K562 (cell line): ENCODE data around the gene LRRC3. TPM values are rescaled to one million over a fixed set of nuclear protein-coding genes. Genes with fewer than 3 reads are reported as not detected.

Experiments used
- ATAC-seq: fragments of 200-7000 bp; cut with Tn5 transposase; 3 replicates; pipeline ENCODE4 v1.9.1; 2020; ENCODE audit warnings: moderate library complexity
- BruUV-seq: library from RNA; stranded (reverse); fragments of 400-500 nt; replicated peaks from 2 replicates; lab custom pipeline; 2021; lab: Mats Ljungman, UMichigan
- CTCF ChIA-PET: fragments of 300-600 bp; formaldehyde crosslinking; extraction: SDS; loops from one replicate; lab custom pipeline; 2021; ENCODE audit warnings: low intra/inter-chr PET ratio; lab: Yijun Ruan, JAX
- POLR2A ChIA-PET: fragments of 300-600, 350-650 bp; sonication (Branson Sonifier 250); formaldehyde crosslinking; extraction: SDS; loops from one replicate; lab custom pipeline; 2021; ENCODE audit warnings: antibody characterized with exemption, inconsistent platforms; lab: Yijun Ruan, JAX
- DNase-seq, 4 experiments: peaks; one replicate each; pipeline versions ENCODE4 v3.0.0 to v3.0.0-alpha.2; 2011 to 2018; ENCODE audit warnings: low spot score in 3 of 4, mixed read lengths in 3 of 4; ENCODE audit errors: extremely low read depth in 1 of 4
- FAIRE-seq: peaks from 2 replicates; lab custom pipeline; 2011; peaks lifted over from hg19 to GRCh38; lab: Jason Lieb, UNC
- H2AFZ ChIP-seq: 2 replicates; pipeline ENCODE4 v1.6.0; 2011; ENCODE audit warnings: low read depth, low read length, control low read depth, inconsistent platforms
- H3K27ac ChIP-seq: fragments of 200-600 bp; 3 replicates; pipeline ENCODE4 v1.8.0; 2011; ENCODE audit warnings: low read depth, mild to moderate bottlenecking, control low read depth, inconsistent platforms, low read length, moderate library complexity, mixed read lengths; ENCODE audit errors: extremely low read depth
- H3K27me3 ChIP-seq, 2 experiments: fragments of 300-600 bp in 1 of 2; 2 replicates in 1 of 2; 3 replicates in 1 of 2; pipeline versions ENCODE4 v1.6.0 to v1.8.0; 2011; ENCODE audit warnings: inconsistent platforms in 2 of 2, low read length in 2 of 2, mild to moderate bottlenecking in 1 of 2, mixed read lengths in 1 of 2, moderate library complexity in 1 of 2; ENCODE audit not compliant: control insufficient read depth in 2 of 2, insufficient read depth in 2 of 2
- H3K36me3 ChIP-seq: fragments of 300-600 bp; 3 replicates; pipeline ENCODE4 v1.8.0; 2011; ENCODE audit warnings: mild to moderate bottlenecking, low read length, inconsistent platforms; ENCODE audit not compliant: control insufficient read depth, insufficient read depth
- H3K4me1 ChIP-seq, 2 experiments: fragments of 200-600 bp in 1 of 2; replicated peaks in 1 of 2; 2 replicates in 1 of 2; 3 replicates in 1 of 2; pipeline versions ENCODE4 v1.5.1 to v1.8.0; 2011; ENCODE audit warnings: inconsistent platforms in 2 of 2, low read length in 2 of 2, mild to moderate bottlenecking in 1 of 2, mixed read lengths in 1 of 2, moderate library complexity in 1 of 2; ENCODE audit not compliant: control insufficient read depth in 2 of 2, insufficient read depth in 2 of 2
- H3K4me2 ChIP-seq: 2 replicates; pipeline ENCODE4 v1.6.1; 2011; ENCODE audit warnings: low read length, control low read depth, inconsistent platforms, mixed read lengths; ENCODE audit not compliant: insufficient read depth
- H3K4me3 ChIP-seq: fragments of 200-600 bp; sonication (generic), shearing (Covaris generic); 2 replicates; pipeline ENCODE4 v1.5.1; 2016; ENCODE audit warnings: control low read depth, inconsistent platforms
- H3K79me2 ChIP-seq: fragments of 200-600 bp; 3 replicates; pipeline ENCODE4 v1.8.0; 2011; ENCODE audit warnings: low read length, inconsistent platforms; ENCODE audit not compliant: control insufficient read depth, insufficient read depth
- H3K9ac ChIP-seq, 2 experiments: 2 replicates each; pipeline versions ENCODE4 v1.6.0 to v1.6.1; 2011; ENCODE audit warnings: low read depth in 2 of 2, low read length in 2 of 2, control low read depth in 1 of 2, inconsistent platforms in 1 of 2, mild to moderate bottlenecking in 1 of 2, mixed read lengths in 1 of 2; ENCODE audit not compliant: insufficient read depth in 1 of 2
- H3K9me1 ChIP-seq: one replicate; pipeline ENCODE4 v1.6.0; 2011; ENCODE audit warnings: inconsistent platforms, mild to moderate bottlenecking, low read length, moderate library complexity; ENCODE audit not compliant: control insufficient read depth, insufficient read depth
- H3K9me3 ChIP-seq: replicated peaks from 2 replicates; pipeline ENCODE4 v1.5.1; 2011; ENCODE audit warnings: low read depth, low read length, inconsistent platforms; ENCODE audit not compliant: control insufficient read depth, insufficient read depth
- H4K20me1 ChIP-seq: replicated peaks from 2 replicates; pipeline ENCODE4 v1.6.1; 2011; ENCODE audit warnings: low read length, inconsistent platforms, mixed read lengths; ENCODE audit not compliant: control insufficient read depth, insufficient read depth
- MEF2D ChIP-seq: conservative IDR thresholded peaks from 2 replicates; pipeline ENCODE4 v1.6.1; 2016; ENCODE audit warnings: low read depth, missing genetic modification characterization, missing compliant biosample characterization
- ZFX ChIP-seq: sonication (generic); formaldehyde crosslinking; IDR thresholded peaks from 2 replicates; pipeline ENCODE4 v1.8.0; 2022; ENCODE audit warnings: mild to moderate bottlenecking, missing genetic modification reagents, moderate library complexity
- WGBS: fragments of 100-300 bp; shearing (Covaris generic); methylation state at CpG from one replicate; pipeline ENCODE4 v1.1.6; 2016; ENCODE audit warnings: low coverage, mixed read lengths; ENCODE audit not compliant: insufficient coverage; ENCODE audit errors: missing lambda C conversion rate; 5-methylcytosine and 5-hydroxymethylcytosine counted together
- in situ Hi-C: fragments of 300-500 bp; cut with MboI; formaldehyde crosslinking; loops from 4 replicates; pipeline ENCODE4 v1.15.0; 2018; ENCODE audit warnings: inconsistent platforms, mixed read lengths
- intact Hi-C: fragments of 100-400 bp; cut with micrococcal nuclease; formaldehyde crosslinking; loops from 2 replicates; pipeline ENCODE4 v1.14.2; 2022
- polyA plus RNA-seq, 8 experiments: library from polyadenylated mRNA; depleted of rRNA in 4 of 8; stranded (reverse) in 5 of 8; unstranded in 3 of 8; fragments of >200 nt; fragmentation: Nextera tagmentation in 2 of 8; fragmentation: Illumina TruSeq in 1 of 8; extraction: Ambion mirVana in 2 of 8; extraction: Trizol in 1 of 8; gene quantifications; 2 replicates each; pipeline versions ENCODE4 v1.2.1 to v1.2.3, GENCODE V29; 2011 to 2014; ENCODE audit warnings: inconsistent platforms in 1 of 8, missing spikeins in 1 of 8
- total RNA-seq, 7 experiments: library from RNA; depleted of rRNA in 6 of 7; stranded (reverse); fragments of >200 nt in 6 of 7; fragmentation: Illumina TruSeq in 2 of 7; extraction: Trizol in 2 of 7; gene quantifications; 2 replicates each; pipeline versions ENCODE4 v1.2.1 to v1.2.3, GENCODE V29; 2011 to 2021; ENCODE audit warnings: low replicate concordance in 1 of 7

Gene LRRC3
- total and polyA plus RNA-seq, 9 of the 15 experiments (the other 6 are each of a cell fraction or from before 2014, with no cell fraction given): 0.04 TPM; not detected in 7

DNA sequence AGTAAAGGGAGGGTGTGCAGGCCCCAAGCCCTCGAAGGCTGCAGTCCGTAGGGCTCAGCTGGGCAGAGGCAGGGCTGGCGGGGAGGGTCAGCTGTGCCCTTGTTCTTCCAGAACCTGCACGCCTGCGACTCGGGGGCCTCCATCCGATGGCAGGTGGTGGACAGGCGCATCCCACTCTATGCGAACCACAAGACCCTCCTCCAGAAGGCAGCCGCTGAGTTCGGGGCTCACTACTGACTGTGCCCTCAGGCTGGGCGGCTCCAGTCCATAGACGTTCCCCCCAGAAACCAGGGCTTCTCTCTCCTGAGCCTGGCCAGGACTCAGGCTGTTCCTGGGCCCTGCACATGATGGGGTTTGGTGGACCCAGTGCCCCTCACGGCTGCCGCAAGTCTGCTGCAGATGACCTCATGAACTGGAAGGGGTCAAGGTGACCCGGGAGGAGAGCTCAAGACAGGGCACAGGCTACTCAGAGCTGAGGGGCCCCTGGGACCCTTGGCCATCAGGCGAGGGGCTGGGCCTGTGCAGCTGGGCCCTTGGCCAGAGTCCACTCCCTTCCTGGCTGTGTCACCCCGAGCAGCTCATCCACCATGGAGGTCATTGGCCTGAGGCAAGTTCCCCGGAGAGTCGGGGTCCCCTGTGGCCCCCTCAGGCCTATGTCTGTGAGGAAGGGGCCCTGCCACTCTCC is 13.6 kb upstream of the LRRC3 start:
- peaks cover 0 to 29% of the 10 kb centered on the region in 2 experiments; a peak in 1 of 5 replicates for H3K4me1 ChIP-seq
- no peak overlapping the region for H3K4me3 ChIP-seq
- no peak overlapping the region for H3K27ac ChIP-seq
- BruUV-seq: no TSS peak
- no peak for ATAC-seq
- CTCF ChIA-PET: no interaction called here
- no peak for DNase-seq
- FAIRE-seq: no peak
- 10% methylated on average over 20 of the region's 20 CpGs for whole genome bisulfite sequencing
- H3K79me2 ChIP-seq: no peaks in the 10 kb centered on the region
- H4K20me1 ChIP-seq: peaks cover 9% of the 10 kb centered on the region; the same call in 1 of the 2 replicates
- H3K4me2 ChIP-seq: no peak overlapping the region
- TF ChIP-seq ZFX (CRISPR knock-in tag) (peak; percentile 22; the same call in 1 of the 2 replicates), MEF2D (tag) (no peak)
- TF ChIP-seq, all 486 proteins: peak for 1
- Histone ChIP-seq H3K27me3 (peaks cover 19 to 89% of the 10 kb centered on the region in 2 experiments), H3K9ac (no peak overlapping the region), H2AFZ (no peak overlapping the region), H3K36me3 (no peaks in the 10 kb centered on the region), H3K9me1 (no peaks in the 10 kb centered on the region), H3K9me3 (no peaks in the 10 kb centered on the region; the same call in 1 of the 2 replicates)
- intact Hi-C loops: no loop called here
- in situ Hi-C loops: no loop called here
- POLR2A ChIA-PET: interaction anchor here (0.6 to 2.7 kb wide), 2 partner anchors 9 to 160 kb away, joined by 3 to 15 read pairs; no protein-coding TSS in a partner anchor
